Endothelial cell of umbilical vein (primary cell): ENCODE data around the gene CEP44.

Source experiments
- EZH2 ChIP-seq: IDR thresholded peaks from 2 replicates; pipeline ENCODE4 v1.6.1; 2012; ENCODE audit warnings: borderline replicate concordance, low read depth, mild to moderate bottlenecking, moderate library complexity, low read length, inconsistent platforms; ENCODE audit not compliant: severe bottlenecking
- FOS ChIP-seq: IDR thresholded peaks from 2 replicates; pipeline ENCODE4 v1.6.1; 2011; ENCODE audit warnings: mild to moderate bottlenecking, low read length, moderate library complexity, borderline replicate concordance; ENCODE audit not compliant: insufficient read depth

DNA sequence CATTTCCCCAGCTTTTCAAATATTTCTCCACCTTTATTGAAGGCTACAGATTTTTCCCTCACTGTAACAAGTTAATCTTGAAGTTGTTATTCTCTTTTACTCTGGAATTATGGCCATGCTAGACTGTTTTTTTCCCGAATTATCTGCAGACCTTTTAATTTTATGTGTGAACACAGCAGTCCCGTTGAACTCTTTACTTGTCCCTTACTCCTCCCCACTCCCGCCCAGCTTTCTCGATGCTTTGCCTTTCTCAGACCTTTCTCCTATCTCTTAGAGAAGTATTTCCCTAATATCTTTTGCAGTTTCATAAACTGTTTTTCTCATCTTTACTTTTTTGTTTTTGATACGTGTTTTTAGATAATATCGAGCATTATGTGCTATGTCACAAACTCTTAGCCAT, 776 bp downstream of the CEP44 start:
- TF ChIP-seq FOS (no peak), EZH2 (no peak)
